ENCODE data around the gene WIPF2.

The WIPF2 gene

DNA sequence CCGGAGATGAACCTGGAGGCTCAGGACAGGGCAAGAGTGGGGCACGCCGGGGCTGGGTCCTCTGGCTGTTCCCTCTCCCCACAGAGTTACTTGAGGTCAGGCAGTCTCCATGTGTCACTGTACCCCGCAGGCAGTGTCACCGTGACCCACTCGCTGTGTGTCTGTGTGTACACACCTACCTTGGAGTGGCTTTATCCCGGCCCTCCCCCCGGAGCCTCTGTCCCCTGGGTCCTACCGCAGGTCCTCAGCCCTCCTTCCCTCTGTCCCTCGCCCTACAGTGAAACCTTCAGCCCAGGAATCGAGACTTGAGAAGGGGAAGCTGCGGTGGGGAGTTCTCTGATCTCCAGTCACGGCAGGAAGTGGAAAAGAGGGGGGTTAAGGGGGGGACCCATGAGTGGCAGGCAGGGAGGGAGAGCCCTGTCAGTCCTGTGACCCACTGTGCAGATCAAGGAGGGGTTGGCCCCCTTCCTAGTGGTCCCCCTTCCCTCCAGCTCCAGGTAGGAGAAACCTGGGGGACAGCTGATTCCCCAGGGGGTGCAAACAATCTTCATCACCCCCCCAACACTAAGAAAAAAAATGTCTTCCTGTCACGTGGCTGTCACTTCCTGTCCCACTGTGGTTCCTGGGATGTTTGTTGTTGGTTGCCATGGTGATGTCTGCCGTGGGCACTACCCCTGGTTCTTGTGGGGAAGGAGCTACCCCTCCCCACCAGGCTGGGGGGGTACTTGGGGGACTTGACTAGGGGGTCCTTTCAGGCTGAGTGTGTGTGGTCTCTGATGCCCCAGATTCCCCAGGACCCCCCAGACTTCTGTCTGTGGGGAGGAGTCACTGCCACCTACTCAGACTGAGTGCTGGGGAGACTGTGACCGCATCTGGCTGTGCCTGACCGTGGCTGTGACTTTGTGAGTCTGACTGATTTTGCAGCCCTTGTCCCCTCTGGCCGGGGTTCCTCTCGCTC, 103.5 kb downstream of the WIPF2 start:
- peak overlapping the region; percentile 96 for H3K27ac Mint-ChIP-seq
- H3K4me1 Mint-ChIP-seq (ENCODE audit: low read depth): peaks cover 98% of the 10 kb centered on the region
- H3K9me3 Mint-ChIP-seq: no peaks in the 10 kb centered on the region
- H3K27me3 Mint-ChIP-seq: no peaks in the 10 kb centered on the region
- intact Hi-C loops (cut with micrococcal nuclease): loop anchor here (2.0 kb wide), 1 partner anchor 20 kb away; no protein-coding TSS in a partner anchor
- peak overlapping the region; percentile 94 for H3K4me3 Mint-ChIP-seq
- peaks cover 54% of the 10 kb centered on the region for H3K36me3 Mint-ChIP-seq (ENCODE audit: low read depth)

DNA sequence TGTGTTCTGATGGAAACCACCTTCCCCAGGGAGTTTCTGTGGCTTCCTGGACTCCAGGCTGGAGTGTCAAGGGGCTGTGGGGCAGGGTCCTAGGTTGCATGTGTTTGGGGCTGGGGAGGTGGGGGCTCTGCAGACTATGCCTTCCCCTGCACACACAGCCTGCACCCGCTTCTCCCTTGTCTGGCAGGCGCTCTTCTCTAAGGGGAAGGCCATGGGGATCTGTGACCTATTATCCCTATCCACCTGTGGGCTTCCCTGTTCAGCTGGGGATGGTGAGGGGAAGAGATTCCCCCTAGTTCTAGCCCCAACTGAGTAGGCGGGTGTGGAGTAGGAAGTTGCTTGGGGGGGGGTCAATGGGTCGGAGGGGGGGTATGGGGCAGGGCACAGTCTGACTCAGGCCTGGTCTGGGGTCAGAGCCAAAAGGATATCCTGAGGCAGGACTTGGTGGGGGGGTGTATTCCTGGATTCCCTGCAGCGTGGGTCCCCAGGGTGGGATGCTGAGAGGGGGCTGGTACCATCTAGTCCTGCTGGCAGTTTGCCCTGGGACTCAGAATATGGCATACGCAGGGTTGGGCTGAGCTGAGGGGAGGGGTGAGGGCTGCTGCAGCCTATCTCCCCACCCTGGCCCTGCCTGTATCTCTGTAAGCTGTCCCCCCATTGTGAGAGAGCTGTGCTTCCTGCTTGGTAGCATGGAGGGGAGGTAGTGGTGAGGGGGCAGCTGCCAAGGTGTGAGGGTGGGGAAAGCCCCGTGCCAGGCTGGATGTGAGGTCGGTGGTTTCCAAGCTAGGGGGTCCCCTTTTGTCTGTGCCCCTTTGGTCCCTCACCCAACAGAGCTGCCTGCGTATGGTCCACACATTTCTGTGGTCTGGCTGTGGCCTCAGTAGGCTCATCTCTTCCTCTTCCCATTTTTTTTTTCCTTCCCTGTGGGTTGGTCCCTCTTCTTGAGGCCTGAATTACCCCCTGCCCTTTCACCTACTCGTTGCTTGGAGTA, 104.6 kb downstream of the WIPF2 start:
- H3K27ac Mint-ChIP-seq: peak overlapping the region; percentile 96
- H3K27me3 Mint-ChIP-seq: no peaks in the 10 kb centered on the region
- intact Hi-C loops (cut with micrococcal nuclease): loop anchor here (2.0 kb wide), 1 partner anchor 19 kb away; no protein-coding TSS in a partner anchor
- no peaks in the 10 kb centered on the region for H3K9me3 Mint-ChIP-seq
- peak overlapping the region; percentile 94 for H3K4me3 Mint-ChIP-seq
- peaks cover 100% of the 10 kb centered on the region for H3K4me1 Mint-ChIP-seq (ENCODE audit: low read depth)
- H3K36me3 Mint-ChIP-seq (ENCODE audit: low read depth): peaks cover 45% of the 10 kb centered on the region

DNA sequence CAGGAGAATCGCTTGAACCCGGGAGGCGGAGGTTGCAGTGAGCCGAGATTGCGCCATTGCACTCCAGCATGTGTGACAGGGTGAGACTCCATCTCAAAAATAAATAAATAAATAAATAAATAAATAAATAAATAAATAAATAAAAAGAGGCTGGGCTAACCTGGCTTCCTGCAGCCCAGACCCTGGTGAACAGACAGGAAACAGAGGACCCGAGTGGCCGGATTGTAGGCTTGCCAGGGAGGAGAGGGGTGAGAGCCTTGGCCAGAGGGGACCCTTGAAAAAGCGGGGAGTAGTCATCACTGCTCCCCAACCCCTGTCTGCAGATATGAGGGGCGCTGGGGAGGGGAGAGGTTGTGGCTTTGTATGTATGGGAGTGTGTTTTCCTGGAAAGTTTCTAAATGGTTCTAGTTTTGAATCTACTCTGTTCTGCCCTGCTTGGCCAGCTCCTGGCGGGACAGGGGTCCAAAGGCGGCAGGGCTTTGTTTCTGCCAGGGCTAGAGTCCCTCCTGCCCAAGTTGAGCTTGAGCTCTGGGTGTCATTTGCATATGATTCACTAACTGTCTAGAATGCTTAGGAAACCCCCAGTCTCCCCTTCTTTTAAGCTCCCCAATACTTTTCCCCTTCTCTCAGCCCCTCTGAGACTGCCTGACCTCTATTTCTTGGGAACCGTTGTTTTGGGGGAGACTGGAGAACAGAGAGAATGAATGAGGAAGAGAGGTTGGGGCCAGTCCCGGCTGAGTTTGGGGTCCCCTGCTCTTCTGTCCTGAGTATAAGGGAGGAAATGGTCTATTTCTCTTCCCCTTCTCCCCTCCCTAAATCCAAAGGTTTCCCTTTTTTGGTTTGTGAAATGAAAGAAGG, 106.3 kb downstream of the WIPF2 start:
- Mint-ChIP-seq H3K4me1 (ENCODE audit: low read depth) (peaks cover 98% of the 10 kb centered on the region), H3K9me3 (no peaks in the 10 kb centered on the region), H3K27ac (peak overlapping the region; percentile 96), H3K36me3 (ENCODE audit: low read depth) (peaks cover 33% of the 10 kb centered on the region), H3K4me3 (peak overlapping the region; percentile 55), H3K27me3 (no peaks in the 10 kb centered on the region)
- intact Hi-C loops (cut with micrococcal nuclease): no loop called here

DNA sequence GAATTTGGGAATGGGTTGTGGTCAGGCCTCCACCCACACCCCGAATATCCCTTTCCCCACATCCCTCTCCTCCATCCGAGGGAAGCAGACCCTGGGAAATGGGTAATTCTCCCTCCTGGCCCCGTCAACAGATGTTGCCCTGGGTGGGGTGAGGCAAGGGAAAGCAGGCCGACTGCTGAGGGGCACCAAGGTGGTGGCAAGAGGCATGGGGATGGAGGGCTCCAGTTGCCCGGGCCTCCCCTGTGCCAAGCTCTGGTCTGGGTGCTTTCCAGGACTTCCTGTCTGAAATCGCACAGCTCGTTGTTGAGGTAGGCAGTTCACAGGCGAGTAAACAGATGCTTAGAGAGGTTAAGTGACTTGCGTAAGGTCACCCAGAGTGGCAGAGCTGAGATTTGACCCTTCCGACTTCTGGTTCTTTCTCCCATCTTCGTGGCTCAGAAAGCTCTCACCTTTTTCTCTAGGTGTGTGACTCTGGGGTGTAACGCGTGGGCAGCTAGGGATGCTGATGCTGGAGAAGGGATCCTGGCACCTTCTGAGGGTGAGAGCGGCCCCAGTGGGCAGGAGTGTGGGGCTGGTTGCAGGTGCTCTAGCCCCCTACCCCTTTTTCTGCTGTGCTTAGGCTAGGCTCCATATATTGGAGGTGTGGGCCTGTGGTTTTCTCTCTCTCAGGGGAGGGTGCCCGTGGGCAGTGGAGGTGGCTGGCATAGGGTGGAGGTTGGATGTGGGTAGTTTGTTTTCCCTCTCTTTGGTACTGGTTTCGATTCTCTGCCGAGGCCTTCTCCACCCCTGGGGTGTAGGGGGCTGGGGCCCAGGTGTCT, 107.1 kb downstream of the WIPF2 start:
- no peaks in the 10 kb centered on the region for H3K27me3 Mint-ChIP-seq

DNA sequence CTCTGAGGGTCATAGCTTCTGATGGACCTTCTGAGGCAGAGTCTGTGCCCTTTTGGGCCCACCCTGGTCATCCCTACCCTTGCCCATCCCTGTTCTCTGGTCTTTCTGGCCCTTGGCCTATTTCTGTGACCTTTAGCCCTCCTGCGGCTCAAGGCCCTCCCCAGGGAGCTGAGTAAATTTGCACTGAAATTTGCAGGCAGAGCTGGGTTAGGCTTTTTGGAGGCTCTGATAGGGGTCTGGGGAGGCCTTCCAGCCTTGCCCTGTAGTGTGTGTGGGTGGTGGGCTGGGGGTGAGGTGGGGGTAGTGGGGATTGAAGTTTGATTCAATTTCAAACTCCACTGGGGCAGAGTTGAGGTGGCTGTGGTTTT, 107.7 kb downstream of the WIPF2 start:
- peak overlapping the region; percentile 96 for H3K27ac Mint-ChIP-seq
- intact Hi-C loops (cut with micrococcal nuclease): no loop called here
- H3K4me1 Mint-ChIP-seq (ENCODE audit: low read depth): peaks cover 98% of the 10 kb centered on the region
- no peaks in the 10 kb centered on the region for H3K27me3 Mint-ChIP-seq
- peaks cover 39% of the 10 kb centered on the region for H3K36me3 Mint-ChIP-seq (ENCODE audit: low read depth)
- H3K9me3 Mint-ChIP-seq: no peaks in the 10 kb centered on the region
- H3K4me3 Mint-ChIP-seq: peak overlapping the region; percentile 42

More for the DNA sequence above, 107.1 kb downstream of the WIPF2 start:
- H3K9me3 Mint-ChIP-seq: no peaks in the 10 kb centered on the region
- intact Hi-C loops (cut with micrococcal nuclease): no loop called here
- H3K36me3 Mint-ChIP-seq (ENCODE audit: low read depth): peaks cover 39% of the 10 kb centered on the region
- H3K4me1 Mint-ChIP-seq (ENCODE audit: low read depth): peaks cover 98% of the 10 kb centered on the region
- H3K27ac Mint-ChIP-seq: peak overlapping the region; percentile 96
- peak overlapping the region; percentile 55 for H3K4me3 Mint-ChIP-seq

DNA sequence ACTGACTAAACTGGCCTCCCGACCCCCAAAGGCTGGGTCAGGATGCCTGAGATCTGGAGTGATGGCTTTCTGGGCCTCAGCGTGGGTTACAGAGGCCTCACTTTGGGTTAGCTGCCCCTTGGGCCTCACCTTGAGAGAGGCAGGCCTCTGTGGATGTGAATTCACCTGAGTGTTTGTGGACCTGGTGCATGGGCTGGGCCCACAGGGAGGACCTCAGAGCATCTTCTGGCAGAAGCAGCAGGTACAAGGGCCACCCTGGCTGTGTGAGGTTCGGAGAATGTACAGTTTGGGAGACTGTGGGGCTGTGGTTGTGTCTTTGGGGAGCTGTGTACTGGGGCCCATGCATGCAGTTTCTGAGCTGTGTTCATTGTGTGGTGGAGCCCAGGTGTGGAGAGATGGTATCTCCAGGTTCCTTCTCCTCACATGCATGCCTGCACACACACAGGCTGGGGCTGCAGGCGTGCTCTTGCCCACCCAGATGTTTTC, 108.2 kb downstream of the WIPF2 start:
- H3K4me3 Mint-ChIP-seq: peak overlapping the region; percentile 42
- H3K4me1 Mint-ChIP-seq (ENCODE audit: low read depth): peaks cover 98% of the 10 kb centered on the region
- H3K27ac Mint-ChIP-seq: peak overlapping the region; percentile 96
- intact Hi-C loops (cut with micrococcal nuclease): no loop called here
- no peaks in the 10 kb centered on the region for H3K9me3 Mint-ChIP-seq
- no peaks in the 10 kb centered on the region for H3K27me3 Mint-ChIP-seq
- H3K36me3 Mint-ChIP-seq (ENCODE audit: low read depth): peaks cover 39% of the 10 kb centered on the region

DNA sequence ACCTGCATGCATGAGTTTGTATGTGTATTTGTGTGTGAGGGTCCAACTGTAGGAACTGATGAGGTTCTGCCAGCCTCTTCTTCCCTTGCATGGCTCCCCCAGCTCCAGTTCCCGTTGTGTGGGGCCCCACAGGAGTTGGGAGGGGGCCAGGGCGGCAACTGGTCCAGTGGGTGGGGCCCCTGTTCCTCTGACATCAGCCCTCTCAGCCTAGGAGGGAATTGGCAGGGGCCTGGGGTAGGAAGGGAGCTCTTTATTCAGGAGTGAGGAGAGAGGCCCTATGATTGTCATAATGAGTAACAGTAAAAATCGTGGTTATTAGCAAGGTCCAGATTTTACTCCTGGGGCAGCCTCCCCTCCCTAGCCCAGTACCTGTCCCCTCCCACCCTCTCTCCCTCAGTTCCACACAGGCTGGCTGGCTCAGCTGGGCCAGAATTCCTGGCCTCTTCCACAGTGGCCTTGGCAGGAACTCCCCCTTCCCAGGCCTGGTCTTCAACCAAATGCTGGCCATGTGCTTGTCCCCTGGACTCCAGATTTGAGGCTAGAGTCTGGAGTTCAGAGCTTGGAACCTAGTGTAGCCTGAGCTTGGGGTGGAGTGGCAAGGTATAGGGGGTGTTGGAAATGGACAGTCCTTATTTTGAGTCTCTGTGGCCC, 108.8 kb downstream of the WIPF2 start:
- peak overlapping the region; percentile 96 for H3K27ac Mint-ChIP-seq
- peaks cover 98% of the 10 kb centered on the region for H3K4me1 Mint-ChIP-seq (ENCODE audit: low read depth)
- H3K27me3 Mint-ChIP-seq: no peaks in the 10 kb centered on the region
- H3K9me3 Mint-ChIP-seq: no peaks in the 10 kb centered on the region
- peak overlapping the region; percentile 42 for H3K4me3 Mint-ChIP-seq
- peaks cover 43% of the 10 kb centered on the region for H3K36me3 Mint-ChIP-seq (ENCODE audit: low read depth)
- intact Hi-C loops (cut with micrococcal nuclease): no loop called here

DNA sequence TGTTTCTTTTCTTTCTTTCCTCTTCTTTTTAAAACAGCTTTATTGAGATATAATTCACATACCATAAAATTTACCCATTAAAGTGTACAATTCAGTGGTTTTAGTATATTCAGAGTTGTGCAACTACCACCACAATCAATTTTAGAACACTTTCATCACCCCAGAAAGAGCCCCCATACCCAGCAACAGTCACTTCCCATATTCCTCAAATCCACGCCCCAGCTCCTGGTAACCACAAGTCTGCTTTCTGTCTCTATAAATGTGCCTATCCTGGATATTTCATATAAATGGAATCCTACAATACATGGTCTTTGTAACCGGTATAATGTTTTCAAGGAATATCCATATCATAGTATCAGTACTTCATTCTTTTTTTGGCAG, 109.3 kb downstream of the WIPF2 start:
- Mint-ChIP-seq H3K4me1 (ENCODE audit: low read depth) (peaks cover 98% of the 10 kb centered on the region), H3K4me3 (peak overlapping the region; percentile 37), H3K36me3 (ENCODE audit: low read depth) (peaks cover 48% of the 10 kb centered on the region), H3K27ac (peak overlapping the region; percentile 96), H3K27me3 (no peaks in the 10 kb centered on the region), H3K9me3 (no peaks in the 10 kb centered on the region)
- intact Hi-C loops (cut with micrococcal nuclease): no loop called here

DNA sequence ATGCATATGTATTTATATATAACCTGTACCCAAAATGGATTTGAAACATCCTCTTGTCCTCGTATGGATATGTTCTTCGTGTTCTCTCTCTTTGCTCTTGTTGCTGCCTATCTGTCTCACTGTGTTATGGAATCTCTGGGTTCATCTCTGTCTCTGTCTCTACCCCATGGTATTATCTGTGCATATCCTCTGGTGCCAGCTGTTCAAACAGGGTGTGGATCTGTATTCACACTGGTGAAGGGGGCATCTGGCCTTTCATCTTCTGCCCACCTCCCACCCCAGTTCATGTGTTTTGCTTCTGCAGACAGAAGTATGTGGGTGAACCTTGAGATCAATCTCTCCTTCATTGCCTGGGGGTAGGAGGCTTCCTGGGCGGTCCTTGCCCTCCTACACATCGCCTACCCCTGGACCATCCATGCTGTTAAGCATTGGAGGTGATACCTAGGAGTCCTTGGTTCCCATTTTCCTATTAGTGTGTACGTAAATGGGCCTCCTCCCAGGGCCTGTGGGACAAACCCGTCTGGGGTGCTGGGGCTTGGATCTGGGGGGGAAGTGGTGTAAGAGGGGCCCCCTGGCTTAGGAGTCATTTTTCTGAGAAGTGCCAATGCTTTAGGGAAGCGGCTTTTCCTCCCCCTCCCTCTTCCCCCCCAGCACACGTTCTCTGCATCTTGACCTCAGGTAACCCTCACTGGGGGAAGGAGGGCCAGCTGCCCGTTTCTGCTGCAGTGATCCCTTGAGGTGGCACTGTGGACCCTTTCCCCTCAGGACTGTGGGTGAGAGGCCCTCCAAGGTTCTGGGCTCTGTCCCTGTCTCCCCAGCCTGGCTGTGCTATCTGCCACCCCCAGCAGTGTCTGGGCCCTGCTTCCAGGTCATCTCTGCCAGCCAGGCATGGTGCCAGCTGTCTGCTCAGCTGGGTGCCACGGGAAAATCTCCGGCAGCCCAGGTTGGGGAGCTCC, 111.0 kb downstream of the WIPF2 start:
- Mint-ChIP-seq H3K27me3 (no peaks in the 10 kb centered on the region), H3K27ac (peak overlapping the region; percentile 96), H3K4me1 (ENCODE audit: low read depth) (peaks cover 98% of the 10 kb centered on the region), H3K4me3 (peak overlapping the region; percentile 32), H3K36me3 (ENCODE audit: low read depth) (peaks cover 58% of the 10 kb centered on the region), H3K9me3 (no peaks in the 10 kb centered on the region)
- intact Hi-C loops (cut with micrococcal nuclease): no loop called here

DNA sequence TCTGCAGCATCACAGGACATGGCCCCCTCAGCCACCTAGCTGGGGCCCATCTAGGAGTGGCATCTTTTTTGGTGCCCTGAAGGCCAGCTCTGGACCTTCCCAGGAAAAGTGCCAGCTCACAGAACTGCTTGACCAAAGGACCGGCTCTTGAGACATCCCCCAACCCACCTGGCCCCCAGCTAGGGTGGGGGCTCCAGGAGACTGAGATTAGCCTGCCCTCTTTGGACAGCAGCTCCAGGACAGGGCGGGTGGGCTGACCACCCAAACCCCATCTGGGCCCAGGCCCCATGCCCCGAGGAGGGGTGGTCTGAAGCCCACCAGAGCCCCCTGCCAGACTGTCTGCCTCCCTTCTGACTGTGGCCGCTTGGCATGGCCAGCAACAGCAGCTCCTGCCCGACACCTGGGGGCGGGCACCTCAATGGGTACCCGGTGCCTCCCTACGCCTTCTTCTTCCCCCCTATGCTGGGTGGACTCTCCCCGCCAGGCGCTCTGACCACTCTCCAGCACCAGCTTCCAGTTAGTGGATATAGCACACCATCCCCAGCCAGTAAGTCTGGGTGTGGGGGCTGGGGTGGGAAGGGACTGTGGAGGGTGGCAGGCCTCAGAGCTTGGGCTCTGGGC, 111.9 kb downstream of the WIPF2 start:
- Mint-ChIP-seq H3K27me3 (no peaks in the 10 kb centered on the region), H3K4me3 (peak overlapping the region; percentile 32), H3K9me3 (no peaks in the 10 kb centered on the region), H3K27ac (peak overlapping the region; percentile 96), H3K4me1 (ENCODE audit: low read depth) (peaks cover 98% of the 10 kb centered on the region), H3K36me3 (ENCODE audit: low read depth) (peaks cover 61% of the 10 kb centered on the region)
- intact Hi-C loops (cut with micrococcal nuclease): no loop called here
